H1 (cell line): ENCODE results near the gene RRP9. TPM values are rescaled to one million over a fixed set of nuclear protein-coding genes. Genes with fewer than 3 reads are reported as not detected.

Experiments
- CTCF ChIA-PET: fragments of 300-600 bp; sonication (Branson Sonifier 250); formaldehyde crosslinking; loops from one replicate; lab custom pipeline; 2021; ENCODE audit not compliant: partially characterized antibody; lab: Charles Lee
- POLR2A ChIA-PET: fragments of 300-600 bp; sonication (Branson Sonifier 250); formaldehyde crosslinking; loops from one replicate; lab custom pipeline; 2021; ENCODE audit warnings: inconsistent platforms; ENCODE audit not compliant: partially characterized antibody; lab: Charles Lee
- DNase-seq, 2 experiments: peaks; one replicate each; pipeline versions ENCODE4 v3.0.0 to v3.0.0-alpha.2; 2010 to 2022; ENCODE audit warnings: low spot score in 2 of 2, low read depth in 1 of 2, mixed read lengths in 1 of 2
- FAIRE-seq: peaks from 2 replicates; lab custom pipeline; 2011; peaks lifted over from hg19 to GRCh38; lab: Jason Lieb, UNC
- H2AFZ ChIP-seq: 2 replicates; pipeline ENCODE4 v1.8.1; 2012; ENCODE audit warnings: low read length, inconsistent platforms
- H2AK5ac ChIP-seq: 2 replicates; pipeline ENCODE4 v1.6.1; 2013; ENCODE audit warnings: low read depth, low read length
- H2BK120ac ChIP-seq: replicated peaks from 2 replicates; pipeline ENCODE3; 2013; ENCODE audit warnings: low read depth, low read length, inconsistent platforms
- H2BK12ac ChIP-seq: 2 replicates; pipeline ENCODE4 v1.6.1; 2013; ENCODE audit warnings: low read depth, low read length
- H2BK15ac ChIP-seq: 2 replicates; pipeline ENCODE4 v1.6.1; 2013; ENCODE audit warnings: low read length
- H2BK20ac ChIP-seq: 2 replicates; pipeline ENCODE4 v1.6.1; 2013; ENCODE audit warnings: low read length
- H2BK5ac ChIP-seq: 2 replicates; pipeline ENCODE4 v1.6.1; 2013; ENCODE audit warnings: low read depth, low read length
- H3K14ac ChIP-seq: 2 replicates; pipeline ENCODE4 v1.6.1; 2013; ENCODE audit warnings: inconsistent platforms; ENCODE audit not compliant: insufficient read length
- H3K18ac ChIP-seq: 2 replicates; pipeline ENCODE4 v1.6.1; 2013; ENCODE audit warnings: low read length; ENCODE audit errors: extremely low read depth
- H3K23ac ChIP-seq: 2 replicates; pipeline ENCODE4 v1.6.1; 2013; ENCODE audit warnings: inconsistent platforms; ENCODE audit not compliant: insufficient read length
- H3K23me2 ChIP-seq: 2 replicates; pipeline ENCODE4 v1.6.1; 2013; ENCODE audit warnings: low read depth, low read length
- H3K27ac ChIP-seq: 2 replicates; pipeline ENCODE4 v1.6.1; 2011; ENCODE audit warnings: low read depth, low read length, inconsistent platforms
- H3K27me3 ChIP-seq, 4 experiments: replicated peaks in 1 of 4; 1 replicate in 1 of 4; 2 replicates in 3 of 4; pipeline versions ENCODE4 v1.6.1 to v1.8.1; 2011 to 2013; ENCODE audit warnings: low read length in 3 of 4, mild to moderate bottlenecking in 3 of 4, inconsistent platforms in 2 of 4, mixed read lengths in 2 of 4, moderate library complexity in 1 of 4; ENCODE audit not compliant: control insufficient read depth in 3 of 4, insufficient read depth in 3 of 4; ENCODE audit errors: extremely low read depth in 1 of 4
- H3K36me3 ChIP-seq, 4 experiments: 2 replicates each; pipeline versions ENCODE4 v1.6.1 to v1.8.1; 2011 to 2013; ENCODE audit warnings: mild to moderate bottlenecking in 4 of 4, low read length in 3 of 4, moderate library complexity in 2 of 4, control low read depth in 1 of 4, inconsistent platforms in 1 of 4; ENCODE audit not compliant: insufficient read depth in 4 of 4, control insufficient read depth in 2 of 4
- H3K4ac ChIP-seq: replicated peaks from 2 replicates; pipeline ENCODE3; 2013; ENCODE audit warnings: low read length, low read depth, mixed read lengths, inconsistent platforms; ENCODE audit not compliant: insufficient read length
- H3K4me1 ChIP-seq, 4 experiments: replicated peaks in 1 of 4; 1 replicate in 1 of 4; 2 replicates in 3 of 4; pipeline versions ENCODE4 v1.6.1 to v1.8.1; 2011 to 2013; ENCODE audit warnings: low read length in 3 of 4, inconsistent platforms in 2 of 4, mixed read lengths in 1 of 4; ENCODE audit not compliant: insufficient read depth in 4 of 4, control insufficient read depth in 3 of 4
- H3K4me2 ChIP-seq, 2 experiments: 2 replicates each; pipeline versions ENCODE4 v1.6.1 to v1.8.1; 2011 to 2013; ENCODE audit warnings: low read depth in 2 of 2, low read length in 2 of 2, control low read depth in 1 of 2, inconsistent platforms in 1 of 2, mild to moderate bottlenecking in 1 of 2; ENCODE audit not compliant: insufficient read depth in 1 of 2
- H3K4me3 ChIP-seq, 4 experiments: fragments of 200-600, 300-600 bp in 1 of 4; sonication (generic), shearing (Covaris generic), sonication (Bioruptor Twin) in 1 of 4; 2 replicates each; pipeline versions ENCODE4 v1.5.1 to v1.8.1; 2011 to 2016; ENCODE audit warnings: low read length in 4 of 4, low read depth in 3 of 4, control low read depth in 2 of 4, inconsistent platforms in 2 of 4, mild to moderate bottlenecking in 2 of 4, mixed read lengths in 1 of 4, moderate library complexity in 1 of 4; ENCODE audit not compliant: insufficient read depth in 2 of 4; ENCODE audit errors: extremely low read depth in 1 of 4
- H3K56ac ChIP-seq: replicated peaks from 2 replicates; pipeline ENCODE3; 2013; ENCODE audit warnings: low read depth, mild to moderate bottlenecking, mixed read lengths, low read length, inconsistent platforms; ENCODE audit not compliant: insufficient read length
- H3K79me1 ChIP-seq: 2 replicates; pipeline ENCODE4 v1.6.1; 2013; ENCODE audit warnings: low read depth, low read length, control low read depth
- H3K79me2 ChIP-seq, 2 experiments: 2 replicates each; pipeline versions ENCODE4 v1.6.1 to v1.8.1; 2012 to 2013; ENCODE audit warnings: low read length in 2 of 2, mild to moderate bottlenecking in 2 of 2, inconsistent platforms in 1 of 2; ENCODE audit not compliant: insufficient read depth in 2 of 2, control insufficient read depth in 1 of 2
- H3K9ac ChIP-seq, 4 experiments: replicated peaks in 1 of 4; 1 replicate in 1 of 4; 2 replicates in 3 of 4; pipeline versions ENCODE4 v1.6.1 to v1.8.1; 2011 to 2013; ENCODE audit warnings: low read depth in 3 of 4, low read length in 3 of 4, control low read depth in 2 of 4, mild to moderate bottlenecking in 2 of 4, moderate library complexity in 2 of 4, inconsistent platforms in 1 of 4; ENCODE audit errors: extremely low read depth in 1 of 4
- H3K9me3 ChIP-seq, 2 experiments: 2 replicates each; pipeline versions ENCODE4 v1.6.1 to v1.8.1; 2012 to 2013; ENCODE audit warnings: mild to moderate bottlenecking in 2 of 2, moderate library complexity in 2 of 2, control low read depth in 1 of 2, inconsistent platforms in 1 of 2, low read depth in 1 of 2, low read length in 1 of 2, mixed read lengths in 1 of 2; ENCODE audit not compliant: insufficient read depth in 2 of 2
- H4K20me1 ChIP-seq, 2 experiments: replicated peaks in 1 of 2; 2 replicates each; pipeline versions ENCODE3 to v1.8.1; 2011 to 2013; ENCODE audit warnings: inconsistent platforms in 2 of 2, low read length in 2 of 2, mild to moderate bottlenecking in 1 of 2; ENCODE audit not compliant: insufficient read depth in 2 of 2, control insufficient read depth in 1 of 2
- H4K5ac ChIP-seq: 2 replicates; pipeline ENCODE4 v1.6.1; 2013; ENCODE audit warnings: low read length, low read depth, mixed read lengths, inconsistent platforms; ENCODE audit not compliant: insufficient read length
- H4K8ac ChIP-seq: 2 replicates; pipeline ENCODE4 v1.8.0; 2013; ENCODE audit warnings: mild to moderate bottlenecking, moderate library complexity, low read length, inconsistent platforms; ENCODE audit not compliant: insufficient read depth; ENCODE audit errors: extremely low read depth
- H4K91ac ChIP-seq: replicated peaks from 2 replicates; pipeline ENCODE3; 2013; ENCODE audit warnings: low read length, mixed read lengths, inconsistent platforms; ENCODE audit not compliant: insufficient read length
- EGR1 ChIP-seq: IDR thresholded peaks from 2 replicates; pipeline ENCODE4 v1.6.1; 2011; ENCODE audit warnings: low read depth, low read length, borderline replicate concordance
- FOSL1 ChIP-seq: IDR thresholded peaks from 2 replicates; pipeline ENCODE4 v1.6.1; 2011; ENCODE audit warnings: mild to moderate bottlenecking, low read depth, low read length, moderate library complexity; ENCODE audit not compliant: insufficient read depth
- SAP30 ChIP-seq: fragments of 300-600 bp; sonication (generic); IDR thresholded peaks from 2 replicates; pipeline ENCODE4 v1.7.1; 2012; ENCODE audit warnings: low read length, moderate library complexity, mild to moderate bottlenecking, inconsistent platforms; ENCODE audit not compliant: insufficient read depth, insufficient replicate concordance
- WGBS, 2 experiments: shearing (Covaris generic) in 1 of 2; methylation state at CpG; one replicate each; pipeline versions ENCODE4 v1.1.6 to v1.1.7; 2013 to 2015; ENCODE audit warnings: low lambda C conversion rate in 2 of 2, mixed read lengths in 2 of 2, inconsistent platforms in 1 of 2, low coverage in 1 of 2, missing lambda C conversion rate in 1 of 2; ENCODE audit not compliant: insufficient replicate concordance in 2 of 2, insufficient coverage in 1 of 2, insufficient read length in 1 of 2; ENCODE audit errors: extremely low coverage in 1 of 2, missing lambda C conversion rate in 1 of 2; 5-methylcytosine and 5-hydroxymethylcytosine counted together
- polyA plus RNA-seq, 7 experiments: library from polyadenylated mRNA; depleted of rRNA in 3 of 7; stranded (reverse) in 5 of 7; unstranded in 2 of 7; fragments of >200 nt in 5 of 7; fragments of 200-250 nt in 2 of 7; gene quantifications; 1 replicate in 5 of 7; 2 replicates in 1 of 7; 4 replicates in 1 of 7; pipeline versions ENCODE4 v1.2.1 to v1.2.3, GENCODE V29; 2011 to 2013; ENCODE audit warnings: missing spikeins in 2 of 7, mixed read lengths in 2 of 7
- total RNA-seq: library from RNA; stranded (reverse); fragmentation: NEBNext Ultra II Directional; extraction: Animal tissue kit (Norgen Biotek cat#: 25700); gene quantifications from 2 replicates; pipeline ENCODE4 v1.2.1, GENCODE V29; 2021

The RRP9 gene
- total and polyA plus RNA-seq, 2 of the 8 experiments (the other 6 are each of a cell fraction or from before 2014, with no cell fraction given), result 55.6 to 68.9 TPM

- Histone ChIP-seq H3K9ac (peak overlapping the region; percentile 55 to 70 (median 66)), H3K27me3 (peaks cover 0 to 10% (median 4%) of the 10 kb centered on the region in 4 experiments; a peak in 4 of 7 replicates), H4K91ac (no peak overlapping the region), H3K23me2 (peaks cover 9% of the 10 kb centered on the region; the same call in 1 of the 2 replicates), H3K27ac (no peak overlapping the region), H4K8ac (no peak overlapping the region), H2BK12ac (no peak overlapping the region), H3K4me1 (peaks cover 2 to 13% (median 6%) of the 10 kb centered on the region in 4 experiments), H2BK15ac (no peak overlapping the region), H2AK5ac (no peak overlapping the region), H3K9me3 (no peaks in the 10 kb centered on the region), H2BK20ac (no peak overlapping the region), H3K79me2 (peaks cover 0 to 30% of the 10 kb centered on the region in 2 experiments; a peak in 3 of 4 replicates), H2BK5ac (no peak overlapping the region), H3K23ac (no peak overlapping the region), H3K79me1 (peaks cover 12% of the 10 kb centered on the region), H4K20me1 (peaks cover 3 to 20% of the 10 kb centered on the region in 2 experiments), H3K4ac (peak overlapping the region; percentile 3), H2AFZ (no peak overlapping the region), H3K4me3 (peak overlapping the region; percentile 50 to 88 (median 82)), H3K18ac (no peak overlapping the region), H3K14ac (no peak overlapping the region), H3K56ac (no peak overlapping the region), H3K4me2 (peak overlapping the region; percentile 92 to 96), H4K5ac (no peak overlapping the region), H3K36me3 (peaks cover 12 to 22% (median 16%) of the 10 kb centered on the region in 4 experiments; a peak in 7 of 8 replicates), H2BK120ac (no peak overlapping the region)
- CTCF ChIA-PET, result interaction anchor here (0.6 to 5.1 kb wide), 17 partner anchors 8 to 238 kb away, joined by 3 to 44 read pairs (median 5); partner anchors contain the start of genes ABHD14A, ABHD14B, ACY1 and GPR62
- DNase-seq (no peak), FAIRE-seq (peak; percentile 83)
- POLR2A ChIA-PET, result interaction anchor here (0.6 to 15.7 kb wide), 16 partner anchors 8 to 513 kb away, joined by 3 to 148 read pairs (median 5); partner anchors contain the start of genes ABHD14B, ACY1, GPR62 and PCBP4
- WGBS, 2 experiments, result 34 to 100% methylated on average over 1 to 13 of the region's 13 CpGs
- peak; percentile 20 for TF ChIP-seq SAP30
- TF ChIP-seq EGR1, result no peak
- TF ChIP-seq FOSL1, result no peak
Measured at GRCh38 chr3:51940648-51941462, 849 bp downstream of the RRP9 start.
